ENCODE results near the gene GRK6. TPM values are rescaled to one million over a fixed set of nuclear protein-coding genes. Genes with fewer than 3 reads are reported as not detected.

Gene GRK6
- total RNA-seq, 1 donor from 2014 or later, result 20.6 TPM

DNA sequence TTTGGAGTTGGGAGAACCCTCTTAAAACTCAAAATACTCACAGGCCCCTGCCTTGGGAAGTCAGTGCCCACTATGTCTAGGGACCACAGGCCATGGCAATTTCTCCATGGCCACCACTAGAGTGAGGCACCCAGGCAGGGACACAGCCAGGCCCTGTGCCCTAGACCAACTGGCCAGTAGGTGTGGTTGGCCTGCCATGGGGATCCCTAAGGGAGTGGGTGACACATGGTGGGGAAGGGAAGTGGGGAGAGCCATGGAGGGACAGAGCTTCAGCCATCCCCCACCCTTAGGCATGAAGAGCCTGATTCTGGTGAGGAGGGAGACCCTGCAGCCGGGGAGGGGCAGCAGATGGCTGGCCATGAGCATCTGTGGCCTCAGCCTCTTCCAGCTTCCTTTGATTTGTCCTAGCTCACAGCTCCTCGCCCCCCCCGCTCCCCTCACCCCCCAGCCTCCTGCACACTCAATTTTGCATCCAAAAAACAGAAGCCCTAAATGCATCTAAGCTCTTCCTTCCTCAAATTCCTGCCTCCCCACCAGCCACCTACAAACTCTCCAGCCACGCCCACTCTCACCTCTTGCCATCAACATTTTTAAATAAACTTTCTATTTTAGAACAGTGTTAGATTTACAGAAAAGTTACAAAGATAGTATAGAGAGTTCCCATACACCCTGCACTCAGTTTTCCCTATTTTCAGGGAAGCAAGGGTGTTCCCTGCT is 48.5 kb downstream of the GRK6 start:
- no peaks in the 10 kb centered on the region for H3K36me3 ChIP-seq
- H3K27ac ChIP-seq, result peak overlapping the region; percentile 91
- intact Hi-C loops (cut with DNase I), result no loop called here
- H3K9me3 ChIP-seq, result no peaks in the 10 kb centered on the region
- no peaks in the 10 kb centered on the region for H3K27me3 ChIP-seq
- no peak overlapping the region for H3K4me3 ChIP-seq
- peaks cover 32 to 80% of the 10 kb centered on the region in 2 donors for H3K4me1 ChIP-seq
- no peak for DNase-seq (ENCODE audit: low spot score in 2 of 2)
- TF ChIP-seq, protein P1, sequence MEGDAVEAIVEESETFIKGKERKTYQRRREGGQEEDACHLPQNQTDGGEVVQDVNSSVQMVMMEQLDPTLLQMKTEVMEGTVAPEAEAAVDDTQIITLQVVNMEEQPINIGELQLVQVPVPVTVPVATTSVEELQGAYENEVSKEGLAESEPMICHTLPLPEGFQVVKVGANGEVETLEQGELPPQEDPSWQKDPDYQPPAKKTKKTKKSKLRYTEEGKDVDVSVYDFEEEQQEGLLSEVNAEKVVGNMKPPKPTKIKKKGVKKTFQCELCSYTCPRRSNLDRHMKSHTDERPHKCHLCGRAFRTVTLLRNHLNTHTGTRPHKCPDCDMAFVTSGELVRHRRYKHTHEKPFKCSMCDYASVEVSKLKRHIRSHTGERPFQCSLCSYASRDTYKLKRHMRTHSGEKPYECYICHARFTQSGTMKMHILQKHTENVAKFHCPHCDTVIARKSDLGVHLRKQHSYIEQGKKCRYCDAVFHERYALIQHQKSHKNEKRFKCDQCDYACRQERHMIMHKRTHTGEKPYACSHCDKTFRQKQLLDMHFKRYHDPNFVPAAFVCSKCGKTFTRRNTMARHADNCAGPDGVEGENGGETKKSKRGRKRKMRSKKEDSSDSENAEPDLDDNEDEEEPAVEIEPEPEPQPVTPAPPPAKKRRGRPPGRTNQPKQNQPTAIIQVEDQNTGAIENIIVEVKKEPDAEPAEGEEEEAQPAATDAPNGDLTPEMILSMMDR (IDR thresholded peaks at IDR 0.05), result no peak

- no peaks in the 10 kb centered on the region for H3K9me3 ChIP-seq
- DNase-seq (ENCODE audit: low spot score in 2 of 2), result no peak
- intact Hi-C loops (cut with DNase I), result no loop called here
- H3K4me1 ChIP-seq, result peaks cover 27 to 79% of the 10 kb centered on the region in 2 donors
- TF ChIP-seq, protein P1 (IDR thresholded peaks at IDR 0.05), result no peak
- H3K4me3 ChIP-seq, result no peak overlapping the region
- H3K27ac ChIP-seq, result peak overlapping the region; percentile 91
- H3K27me3 ChIP-seq, result no peaks in the 10 kb centered on the region
- H3K36me3 ChIP-seq, result no peaks in the 10 kb centered on the region
Observed at GRCh38 chr5:177475563-177476427, 49.3 kb downstream of the GRK6 start.

DNA sequence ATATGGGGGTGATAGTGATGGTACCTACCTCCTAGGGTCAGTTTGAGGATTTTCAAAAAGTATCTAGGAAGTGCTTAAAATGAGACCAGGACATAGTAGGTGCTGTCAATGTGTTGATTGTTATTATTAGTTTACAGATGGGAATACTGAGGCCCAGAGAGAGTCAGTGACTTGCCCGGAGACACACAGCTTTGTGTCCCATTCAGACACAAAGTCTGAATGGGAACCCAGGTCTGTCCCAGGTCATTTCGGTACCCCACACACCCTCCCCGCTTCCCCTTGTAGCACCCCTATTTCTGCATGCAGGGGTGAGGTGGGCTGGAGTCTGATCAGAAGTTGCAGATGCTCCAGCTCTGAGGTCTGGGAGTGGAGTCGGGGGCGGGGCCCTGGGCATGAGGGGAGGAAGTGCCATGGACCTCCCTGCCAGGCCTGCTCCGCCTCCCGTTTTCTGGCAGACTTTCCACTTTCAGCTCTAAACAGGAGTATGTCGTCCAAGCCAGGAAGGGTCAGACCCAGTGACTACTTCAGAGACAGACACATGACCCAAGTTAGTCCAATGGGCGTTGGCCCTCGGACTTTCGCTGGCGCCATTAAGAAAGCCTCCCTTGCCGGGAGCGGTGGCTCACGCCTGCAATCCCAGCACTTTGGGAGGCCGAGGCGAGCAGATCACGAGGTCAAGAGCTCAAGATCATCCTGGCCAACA is 50.2 kb downstream of the GRK6 start:
- no peak overlapping the region for H3K4me3 ChIP-seq
- peak; percentile 56 to 95 for DNase-seq (ENCODE audit: low spot score in 2 of 2)
- H3K9me3 ChIP-seq, result no peaks in the 10 kb centered on the region
- TF ChIP-seq, protein P1 (IDR thresholded peaks at IDR 0.05), result no peak
- H3K36me3 ChIP-seq, result peaks cover under 1 to 8% of the 10 kb centered on the region in 2 donors
- no peaks in the 10 kb centered on the region for H3K27me3 ChIP-seq
- H3K27ac ChIP-seq, result peak overlapping the region; percentile 91
- intact Hi-C loops (cut with DNase I), result no loop called here
- H3K4me1 ChIP-seq, result peaks cover 28 to 79% of the 10 kb centered on the region in 2 donors

- TF ChIP-seq, protein P1 (IDR thresholded peaks at IDR 0.05), result no peak
- Histone ChIP-seq H3K27me3 (no peaks in the 10 kb centered on the region), H3K36me3 (peaks cover 8 to 13% of the 10 kb centered on the region in 2 donors), H3K4me1 (peaks cover 22 to 74% of the 10 kb centered on the region in 2 donors), H3K9me3 (no peaks in the 10 kb centered on the region), H3K4me3 (no peak overlapping the region), H3K27ac (peak overlapping the region; percentile 91)
- DNase-seq (ENCODE audit: low spot score in 2 of 2), result no peak
- intact Hi-C loops (cut with DNase I), result no loop called here
Observed at GRCh38 chr5:177477701-177478477, 51.4 kb downstream of the GRK6 start.

All from ascending aorta (tissue), 2 donors.